Ovary (tissue), 9 donors: ENCODE measurements around the gene COA7. TPM values are rescaled to one million over a fixed set of nuclear protein-coding genes. Genes with fewer than 3 reads are reported as not detected.
A peak's percentile ranks its signal among the peaks of the same experiment; 100 is the strongest.
"Not testable (repeated sequence)": the region's sequence is repeated elsewhere in the genome, so short reads cannot be mapped to it uniquely, and the experiment has no call there.

ENCODE experiments used
- DNase-seq, 5 donors: peaks; one replicate each; pipeline ENCODE4 v3.0.0-alpha.2; 2019 to 2020
- H3K27ac ChIP-seq, 2 donors: fragments of 200-600 bp; one replicate each; pipeline versions ENCODE4 v1.5.1 to v1.8.0; 2019 to 2022
- H3K27me3 ChIP-seq: fragments of 200-600 bp; one replicate; pipeline ENCODE4 v1.8.0; 2022
- H3K36me3 ChIP-seq: fragments of 200-600 bp; sonication (generic); one replicate; pipeline ENCODE4 v1.5.1; 2019
- H3K4me1 ChIP-seq: one replicate; pipeline ENCODE4 v1.8.1; 2013; ENCODE audit warnings: mild to moderate bottlenecking, moderate library complexity; ENCODE audit not compliant: insufficient read depth
- H3K4me3 ChIP-seq: fragments of 200-600 bp; sonication (generic); one replicate; pipeline ENCODE4 v1.5.1; 2017
- H3K9me3 ChIP-seq, 2 donors: fragments of 200-600 bp in 1 of 2; sonication (generic) in 1 of 2; one replicate each; pipeline versions ENCODE4 v1.5.1 to v1.8.1; 2013 to 2019; ENCODE audit warnings: mild to moderate bottlenecking in 1 of 2, moderate library complexity in 1 of 2
- EP300 ChIP-seq: sonication (generic); formaldehyde crosslinking; IDR thresholded peaks from one replicate; pipeline ENCODE4 v1.6.1; 2017; ENCODE audit warnings: antibody characterized with exemption
- POLR2A ChIP-seq: fragments of 450-650 bp; IDR thresholded peaks from one replicate; pipeline ENCODE4 v1.6.1; 2017; ENCODE audit warnings: antibody characterized with exemption, mild to moderate bottlenecking, moderate library complexity
- WGBS, 3 donors: extraction: QIAGEN DNeasy Blood & Tissue Kit in 1 of 3; methylation state at CpG; one replicate each; pipeline versions ENCODE4 v1.1.5 to v1.1.7; 2013 to 2017; 5-methylcytosine and 5-hydroxymethylcytosine counted together
- intact Hi-C, 4 donors: fragments of 100-400 bp; cut with DNase I; formaldehyde crosslinking; loops; one replicate each; pipeline versions ENCODE4 v1.11.0 to v1.15.1; 2022 to 2023
- polyA plus RNA-seq, 2 donors: library from polyadenylated mRNA; stranded (reverse); fragments of 200-250 nt in 1 of 2; fragments of 350-450 nt in 1 of 2; fragmentation: Illumina TruSeq in 1 of 2; extraction: RNeasy Lipid Tissue Mini Kit (QIAGEN cat#74804) in 1 of 2; gene quantifications; one replicate each; pipeline ENCODE4 v1.2.3, GENCODE V29; 2013 to 2014
- total RNA-seq, 7 donors: library from RNA; depleted of rRNA in 2 of 7; stranded (reverse); fragments of >200 nt in 2 of 7; fragmentation: NEBNext Ultra II Directional in 3 of 7; extraction: Animal tissue kit (Norgen Biotek cat#: 25700) in 3 of 7; gene quantifications; one replicate each; pipeline versions ENCODE4 v1.1.0 to v1.2.4, GENCODE V29; 2016 to 2023
- TF ChIP-seq, protein P1 (sequence below), 3 donors: fragments of 450-650 bp in 2 of 3; fragments of 200-600 bp in 1 of 3; IDR thresholded peaks; one replicate each; pipeline versions ENCODE4 v1.5.1 to v1.8.0; 2016 to 2022; ENCODE audit warnings: antibody characterized with exemption in 3 of 3, mild to moderate bottlenecking in 1 of 3
- donor health status: DM: no; HTN: no; CAD: no; lungs with moderate emphysema.
- donor health status: DM: no; HTN: no; CAD: no.
- donor health status: Bipolar disorder and iron deficiency.
- donor health status: DM: yes; HTN: yes; CAD: no.
- donor health status: DM: no; HTN: no; CAD: no.
- donor health status: DM: yes; HTN: yes; CAD: no.

Gene COA7
- total and polyA plus RNA-seq, 9 donors, result 3.5 to 27.2 (median 15.1) TPM

DNA sequence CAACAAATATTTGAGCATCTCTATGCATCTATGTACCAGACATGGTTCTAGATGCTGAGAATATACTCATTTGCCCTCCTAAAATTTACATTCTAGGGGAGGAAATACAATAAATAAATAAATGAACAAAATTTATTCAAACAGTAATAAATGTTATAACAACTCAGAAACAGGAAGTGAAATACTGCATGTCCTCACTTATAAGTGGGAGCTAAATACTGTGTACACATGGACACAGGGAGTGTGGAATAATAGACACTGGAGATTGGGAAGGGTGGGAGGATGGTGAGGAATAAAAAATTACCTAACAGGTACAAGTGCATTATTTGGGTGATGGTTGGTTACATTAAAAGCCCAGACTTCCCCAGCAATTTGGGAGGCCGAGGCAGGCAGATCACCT lies 4.3 kb downstream of the COA7 start:
- Histone ChIP-seq H3K4me3 (no peak overlapping the region), H3K27me3 (no peaks in the 10 kb centered on the region), H3K9me3 (no peaks in the 10 kb centered on the region), H3K36me3 (no peaks in the 10 kb centered on the region), H3K27ac (no peak overlapping the region), H3K4me1 (peaks cover 1% of the 10 kb centered on the region)
- no peak for DNase-seq
- WGBS, 3 donors, result 93 to 100% (median 100%) methylated on average over 1 of the region's 1 CpG
- TF ChIP-seq POLR2A, result no peak
- no peak for TF ChIP-seq EP300
- TF ChIP-seq, protein P1, sequence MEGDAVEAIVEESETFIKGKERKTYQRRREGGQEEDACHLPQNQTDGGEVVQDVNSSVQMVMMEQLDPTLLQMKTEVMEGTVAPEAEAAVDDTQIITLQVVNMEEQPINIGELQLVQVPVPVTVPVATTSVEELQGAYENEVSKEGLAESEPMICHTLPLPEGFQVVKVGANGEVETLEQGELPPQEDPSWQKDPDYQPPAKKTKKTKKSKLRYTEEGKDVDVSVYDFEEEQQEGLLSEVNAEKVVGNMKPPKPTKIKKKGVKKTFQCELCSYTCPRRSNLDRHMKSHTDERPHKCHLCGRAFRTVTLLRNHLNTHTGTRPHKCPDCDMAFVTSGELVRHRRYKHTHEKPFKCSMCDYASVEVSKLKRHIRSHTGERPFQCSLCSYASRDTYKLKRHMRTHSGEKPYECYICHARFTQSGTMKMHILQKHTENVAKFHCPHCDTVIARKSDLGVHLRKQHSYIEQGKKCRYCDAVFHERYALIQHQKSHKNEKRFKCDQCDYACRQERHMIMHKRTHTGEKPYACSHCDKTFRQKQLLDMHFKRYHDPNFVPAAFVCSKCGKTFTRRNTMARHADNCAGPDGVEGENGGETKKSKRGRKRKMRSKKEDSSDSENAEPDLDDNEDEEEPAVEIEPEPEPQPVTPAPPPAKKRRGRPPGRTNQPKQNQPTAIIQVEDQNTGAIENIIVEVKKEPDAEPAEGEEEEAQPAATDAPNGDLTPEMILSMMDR (IDR thresholded peaks at IDR 0.05), result no peak
- intact Hi-C loops, result loop anchor here in 1 of 4 donors (10.0 kb wide), 1 partner anchor 491 kb away; no protein-coding TSS in a partner anchor

DNA sequence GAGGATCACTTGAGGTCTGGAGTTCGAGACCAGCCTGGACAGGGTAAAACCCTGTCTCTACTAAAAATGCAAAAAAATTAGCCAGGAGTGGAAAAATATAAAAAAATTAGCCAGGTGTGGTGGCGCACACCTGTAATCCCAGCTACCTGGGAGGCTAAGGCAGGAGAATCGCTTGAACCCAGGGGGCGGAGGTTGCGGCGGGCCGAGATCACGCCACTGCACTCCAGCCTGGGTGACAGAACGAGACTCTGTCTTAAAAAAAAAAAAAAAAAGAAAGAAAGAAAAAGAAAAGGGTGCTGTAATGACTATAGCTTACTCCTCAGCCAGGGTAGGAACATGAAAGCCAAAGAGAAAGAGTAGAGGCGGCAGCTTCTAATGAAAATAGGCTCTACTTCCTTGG lies 4.8 kb downstream of the COA7 start:
- intact Hi-C loops, result loop anchor here in 1 of 4 donors (10.0 kb wide), 1 partner anchor 491 kb away; no protein-coding TSS in a partner anchor
- not testable (repeated sequence) for H3K27ac ChIP-seq, H3K4me1 ChIP-seq, H3K27me3 ChIP-seq, H3K4me3 ChIP-seq, H3K36me3 ChIP-seq, H3K9me3 ChIP-seq, DNase-seq
- WGBS, 3 donors, result 95 to 97% (median 97%) methylated on average over 10 of the region's 10 CpGs

DNA sequence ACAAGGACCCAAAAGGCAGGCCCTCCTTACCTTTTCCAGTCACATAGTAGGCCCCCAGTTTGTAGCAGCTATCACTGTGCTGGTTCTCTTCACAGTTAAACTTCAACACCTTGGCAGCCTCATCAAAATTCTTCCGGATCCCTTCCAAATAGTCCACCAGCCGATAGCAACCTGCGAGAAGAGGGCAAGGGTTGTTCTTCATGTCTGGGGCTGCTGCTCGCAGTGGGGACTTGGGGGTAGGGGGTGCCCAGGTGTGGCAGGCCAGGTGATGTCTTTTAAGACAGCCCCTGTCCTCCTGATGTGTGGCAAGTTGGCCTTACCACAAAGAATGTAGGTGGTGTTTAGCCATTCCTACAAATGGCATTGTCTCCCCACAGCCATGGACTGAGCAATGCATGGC lies 5.5 kb downstream of the COA7 start:
- no peaks in the 10 kb centered on the region for H3K36me3 ChIP-seq
- DNase-seq, result no peak
- intact Hi-C loops, result loop anchor here in 1 of 4 donors (10.0 kb wide), 1 partner anchor 492 kb away; no protein-coding TSS in a partner anchor

DNA sequence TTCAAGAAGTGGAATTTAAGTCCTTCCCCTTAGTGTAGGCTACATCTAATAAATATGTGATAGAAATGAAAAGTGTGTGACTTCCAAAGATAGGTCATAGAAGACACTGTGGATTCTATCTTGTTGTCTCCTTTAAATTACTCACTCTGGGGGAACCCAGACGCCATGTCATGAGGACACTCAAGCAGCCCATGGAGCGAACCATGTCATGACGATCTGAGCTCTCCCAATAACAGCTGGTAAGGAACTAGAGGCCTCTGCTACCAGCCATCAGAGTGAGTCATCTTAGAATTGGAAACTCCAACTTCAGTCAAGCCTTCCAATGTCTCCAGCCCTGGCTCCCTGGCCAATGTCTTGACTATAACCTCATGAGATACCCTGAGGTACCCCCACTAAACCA lies 6.3 kb downstream of the COA7 start:
- TF ChIP-seq EP300 (no peak), POLR2A (no peak)
- TF ChIP-seq, protein P1 (IDR thresholded peaks at IDR 0.05), result no peak
- H3K4me1 ChIP-seq, result peaks cover 1% of the 10 kb centered on the region
- intact Hi-C loops, result loop anchor here in 1 of 4 donors (10.0 kb wide), 1 partner anchor 493 kb away; no protein-coding TSS in a partner anchor
- DNase-seq, result no peak
- 94 to 98% (median 95%) methylated on average over 3 of the region's 3 CpGs for WGBS, 3 donors
- H3K27ac ChIP-seq, result no peak overlapping the region
- H3K4me3 ChIP-seq, result no peak overlapping the region
- H3K36me3 ChIP-seq, result no peaks in the 10 kb centered on the region
- peaks cover 0 to 1% of the 10 kb centered on the region in 2 donors for H3K9me3 ChIP-seq
- no peaks in the 10 kb centered on the region for H3K27me3 ChIP-seq

More for the DNA sequence above, 5.5 kb downstream of the COA7 start:
- H3K9me3 ChIP-seq, result no peaks in the 10 kb centered on the region
- TF ChIP-seq EP300 (no peak), POLR2A (no peak)
- TF ChIP-seq, protein P1 (IDR thresholded peaks at IDR 0.05), result no peak
- no peak overlapping the region for H3K4me3 ChIP-seq
- H3K27ac ChIP-seq, result no peak overlapping the region
- peaks cover 1% of the 10 kb centered on the region for H3K4me1 ChIP-seq
- 95 to 96% (median 96%) methylated on average over 4 of the region's 4 CpGs for WGBS, 3 donors
- no peaks in the 10 kb centered on the region for H3K27me3 ChIP-seq

DNA sequence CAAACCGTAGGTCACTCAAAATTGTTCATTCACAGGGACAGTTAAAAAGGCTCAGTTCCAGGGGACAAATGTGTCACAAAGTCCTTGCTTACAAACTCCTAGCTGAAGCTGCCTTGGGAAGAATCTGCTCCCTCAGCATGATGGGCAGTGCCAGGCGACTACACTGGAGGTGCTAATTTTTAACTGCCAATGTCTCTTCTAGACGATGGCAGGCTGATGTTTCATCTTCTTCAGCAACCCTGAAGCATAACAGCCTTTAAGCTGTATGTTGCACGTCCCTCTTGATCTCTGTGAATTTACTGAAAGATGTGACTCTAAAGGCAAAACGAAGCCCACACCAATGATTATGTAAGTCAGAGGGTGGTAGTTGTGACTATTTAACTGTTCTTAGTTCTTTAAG lies 11.3 kb downstream of the COA7 start:
- DNase-seq, result peak in 1 of 5 donors; percentile 3

More for the DNA sequence above, 11.3 kb downstream of the COA7 start:
- Histone ChIP-seq H3K27ac (no peak overlapping the region), H3K27me3 (no peaks in the 10 kb centered on the region), H3K4me1 (no peaks in the 10 kb centered on the region), H3K9me3 (peaks cover 0 to 5% of the 10 kb centered on the region in 2 donors), H3K4me3 (no peak overlapping the region), H3K36me3 (no peaks in the 10 kb centered on the region)
- WGBS, 3 donors, result 90 to 95% (median 94%) methylated on average over 5 of the region's 5 CpGs
- intact Hi-C loops, result loop anchor here in 1 of 4 donors (10.0 kb wide), 1 partner anchor 562 kb away; no protein-coding TSS in a partner anchor
- TF ChIP-seq EP300 (no peak), POLR2A (no peak)
- TF ChIP-seq, protein P1 (IDR thresholded peaks at IDR 0.05), result no peak
